Cardiac fibroblast (primary cell): ENCODE data around the gene ADAR.

ENCODE experiments used
- DNase-seq, 2 donors: peaks; one replicate each; pipeline versions ENCODE4 v3.0.0 to v3.0.0-alpha.2; 2010; ENCODE audit warnings: low read depth in 2 of 2
- H3K4me3 ChIP-seq, 2 donors: replicated peaks in 1 of 2; 1 replicate in 1 of 2; 2 replicates in 1 of 2; pipeline ENCODE4 v1.5.1; 2011; ENCODE audit warnings: low read depth in 2 of 2, low read length in 2 of 2, mild to moderate bottlenecking in 2 of 2, moderate library complexity in 1 of 2
- CTCF ChIP-seq: IDR thresholded peaks from one replicate; pipeline ENCODE4 v1.5.1; 2011; ENCODE audit warnings: low read depth, mild to moderate bottlenecking, low read length, inconsistent platforms

ADAR gene

GRCh38 chr1:154607106-154607608 lies 829 bp downstream of the ADAR start:
- no peak for TF ChIP-seq CTCF
- DNase-seq = peak; percentile 49 to 71
- H3K4me3 ChIP-seq = peak overlapping the region; percentile 53 to 58

- no peak for DNase-seq
- TF ChIP-seq CTCF = no peak
- H3K4me3 ChIP-seq = no peak overlapping the region
Measured at GRCh38 chr1:154605534-154605933, 2.5 kb downstream of the ADAR start.

GRCh38 chr1:154603317-154603716 lies 4.7 kb downstream of the ADAR start:
- no peak for DNase-seq

GRCh38 chr1:154599658-154600057 lies 8.3 kb downstream of the ADAR start:
- no peak for TF ChIP-seq CTCF
- H3K4me3 ChIP-seq = no peak overlapping the region
- no peak for DNase-seq

More at GRCh38 chr1:154603317-154603716, 4.7 kb downstream of the ADAR start:
- no peak overlapping the region for H3K4me3 ChIP-seq
- no peak for TF ChIP-seq CTCF

GRCh38 chr1:154598871-154599635 lies 8.9 kb downstream of the ADAR start:
- no peak overlapping the region for H3K4me3 ChIP-seq
- no peak for TF ChIP-seq CTCF
- DNase-seq = peak in 1 of 2 donors; percentile 19

GRCh38 chr1:154595621-154596020 lies 12.4 kb downstream of the ADAR start:
- no peak for TF ChIP-seq CTCF
- no peak overlapping the region for H3K4me3 ChIP-seq
- DNase-seq = peak in 1 of 2 donors; percentile 73
